Spinal cord (tissue), 10 donors: Measurements from ENCODE around the gene KIF1B. TPM values are rescaled to one million over a fixed set of nuclear protein-coding genes. Genes with fewer than 3 reads are reported as not detected.

Experiments
- DNase-seq, 6 donors: peaks; one replicate each; pipeline versions ENCODE4 v3.0.0 to v3.0.0-alpha.2; 2013 to 2015; ENCODE audit warnings: low spot score in 6 of 6, low read depth in 4 of 6
- H3K27ac ChIP-seq: one replicate; pipeline ENCODE4 v1.5.1; 2013; ENCODE audit warnings: low read depth, low read length, control low read depth
- H3K27me3 ChIP-seq: one replicate; pipeline ENCODE4 v1.6.1; 2013; ENCODE audit warnings: low read length; ENCODE audit not compliant: control insufficient read depth, insufficient read depth
- H3K36me3 ChIP-seq: one replicate; pipeline ENCODE4 v1.6.1; 2013; ENCODE audit warnings: low read length; ENCODE audit not compliant: control insufficient read depth, insufficient read depth
- H3K4me1 ChIP-seq: one replicate; pipeline ENCODE4 v1.6.1; 2013; ENCODE audit warnings: low read length; ENCODE audit not compliant: control insufficient read depth, insufficient read depth
- H3K4me3 ChIP-seq: one replicate; pipeline ENCODE4 v1.5.1; 2013; ENCODE audit warnings: low read depth, low read length, control low read depth
- H3K9me3 ChIP-seq: one replicate; pipeline ENCODE4 v1.6.1; 2013; ENCODE audit warnings: low read length; ENCODE audit not compliant: control insufficient read depth, insufficient read depth
- WGBS: methylation state at CpG from one replicate; pipeline ENCODE4 v1.1.5; 2013; ENCODE audit warnings: missing lambda C conversion rate; ENCODE audit not compliant: insufficient coverage; 5-methylcytosine and 5-hydroxymethylcytosine counted together
- polyA plus RNA-seq, 2 donors: library from polyadenylated mRNA; unstranded; fragments of 120-200 nt; gene quantifications; one replicate each; pipeline ENCODE4 v1.2.1, GENCODE V29; 2013; ENCODE audit not compliant: insufficient read length in 2 of 2
- total RNA-seq, 2 donors: library from RNA; depleted of rRNA in 1 of 2; stranded (reverse); fragments of 120-200 nt in 1 of 2; fragments of >200 nt in 1 of 2; gene quantifications; one replicate each; pipeline versions ENCODE4 v1.2.3 to v1.2.4, GENCODE V29; 2013 to 2014
- donor health status: healthy.

Gene KIF1B
- total and polyA plus RNA-seq, 4 donors = 102 to 220 (median 195) TPM

GRCh38 chr1:10309243-10310011 lies 99.1 kb downstream of the KIF1B start:
- H3K9me3 ChIP-seq = no peaks in the 10 kb centered on the region
- H3K27me3 ChIP-seq = no peaks in the 10 kb centered on the region
- H3K4me1 ChIP-seq = peaks cover under 1% of the 10 kb centered on the region
- H3K27ac ChIP-seq = no peak overlapping the region
- DNase-seq = no peak
- peaks cover 12% of the 10 kb centered on the region for H3K36me3 ChIP-seq
- no peak overlapping the region for H3K4me3 ChIP-seq
- WGBS = 93% methylated on average over 4 of the region's 6 CpGs

- Histone ChIP-seq H3K9me3 (no peaks in the 10 kb centered on the region), H3K27me3 (no peaks in the 10 kb centered on the region), H3K36me3 (peaks cover 8% of the 10 kb centered on the region), H3K27ac (no peak overlapping the region), H3K4me3 (no peak overlapping the region), H3K4me1 (no peaks in the 10 kb centered on the region)
- 100% methylated on average over 1 of the region's 2 CpGs for WGBS
- no peak for DNase-seq
These were observed 106.4 kb downstream of the KIF1B start for GRCh38 chr1:10316752-10317151.

- no peak for DNase-seq
- peaks cover 16% of the 10 kb centered on the region for H3K36me3 ChIP-seq
- no CpG with 5 or more reads among the region's 1 CpG for WGBS
- no peaks in the 10 kb centered on the region for H3K9me3 ChIP-seq
- H3K27ac ChIP-seq = no peak overlapping the region
- H3K27me3 ChIP-seq = no peaks in the 10 kb centered on the region
- H3K4me3 ChIP-seq = no peak overlapping the region
- H3K4me1 ChIP-seq = no peaks in the 10 kb centered on the region
These were observed 109.4 kb downstream of the KIF1B start for GRCh38 chr1:10319750-10320149.

GRCh38 chr1:10320336-10320735 lies 110.0 kb downstream of the KIF1B start:
- H3K9me3 ChIP-seq = no peaks in the 10 kb centered on the region
- DNase-seq = no peak
- H3K27ac ChIP-seq = no peak overlapping the region
- H3K4me1 ChIP-seq = no peaks in the 10 kb centered on the region
- H3K36me3 ChIP-seq = peaks cover 16% of the 10 kb centered on the region
- no peak overlapping the region for H3K4me3 ChIP-seq
- no CpG with 5 or more reads among the region's 4 CpGs for WGBS
- no peaks in the 10 kb centered on the region for H3K27me3 ChIP-seq

- Histone ChIP-seq H3K4me3 (no peak overlapping the region), H3K36me3 (peaks cover 33% of the 10 kb centered on the region), H3K9me3 (no peaks in the 10 kb centered on the region), H3K4me1 (no peaks in the 10 kb centered on the region), H3K27me3 (no peaks in the 10 kb centered on the region), H3K27ac (no peak overlapping the region)
- 97% methylated on average over 5 of the region's 7 CpGs for WGBS
- DNase-seq = no peak
These were observed 112.5 kb downstream of the KIF1B start for GRCh38 chr1:10322821-10323220.

GRCh38 chr1:10324627-10325026 lies 114.3 kb downstream of the KIF1B start:
- WGBS = 93% methylated on average over 5 of the region's 6 CpGs
- Histone ChIP-seq H3K9me3 (no peaks in the 10 kb centered on the region), H3K4me1 (no peaks in the 10 kb centered on the region), H3K4me3 (no peak overlapping the region), H3K27ac (no peak overlapping the region), H3K36me3 (peaks cover 37% of the 10 kb centered on the region), H3K27me3 (no peaks in the 10 kb centered on the region)
- no peak for DNase-seq

- no CpG with 5 or more reads among the region's 3 CpGs for WGBS
- peaks cover 37% of the 10 kb centered on the region for H3K36me3 ChIP-seq
These were observed 115.2 kb downstream of the KIF1B start for GRCh38 chr1:10325521-10325920.

GRCh38 chr1:10326251-10326650 lies 115.9 kb downstream of the KIF1B start:
- Histone ChIP-seq H3K27me3 (no peaks in the 10 kb centered on the region), H3K4me1 (no peaks in the 10 kb centered on the region), H3K36me3 (peaks cover 37% of the 10 kb centered on the region), H3K27ac (no peak overlapping the region), H3K4me3 (no peak overlapping the region), H3K9me3 (no peaks in the 10 kb centered on the region)
- WGBS = 98% methylated on average over 10 of the region's 11 CpGs
- DNase-seq = no peak

More at GRCh38 chr1:10325521-10325920, 115.2 kb downstream of the KIF1B start:
- H3K4me1 ChIP-seq = no peaks in the 10 kb centered on the region
- H3K9me3 ChIP-seq = no peaks in the 10 kb centered on the region
- no peak overlapping the region for H3K4me3 ChIP-seq
- no peaks in the 10 kb centered on the region for H3K27me3 ChIP-seq
- H3K27ac ChIP-seq = no peak overlapping the region
- DNase-seq = no peak

- H3K4me1 ChIP-seq = no peaks in the 10 kb centered on the region
- H3K27ac ChIP-seq = no peak overlapping the region
- H3K4me3 ChIP-seq = no peak overlapping the region
- DNase-seq = peak in 1 of 6 donors; percentile 33
- no peaks in the 10 kb centered on the region for H3K9me3 ChIP-seq
- H3K36me3 ChIP-seq = peaks cover 33% of the 10 kb centered on the region
- H3K27me3 ChIP-seq = no peaks in the 10 kb centered on the region
- 100% methylated on average over 2 of the region's 6 CpGs for WGBS
These were observed 118.0 kb downstream of the KIF1B start for GRCh38 chr1:10328180-10328963.
